HUES64 (cell line): ENCODE results near the gene WDR64.

Experiments
- H3K27ac ChIP-seq: 2 replicates; pipeline ENCODE4 v1.7.0; 2013; ENCODE audit warnings: low read depth, low read length, inconsistent platforms
- H3K27me3 ChIP-seq: 2 replicates; pipeline ENCODE4 v1.6.1; 2013; ENCODE audit warnings: mild to moderate bottlenecking, low read length; ENCODE audit not compliant: insufficient read depth
- H3K36me3 ChIP-seq: 2 replicates; pipeline ENCODE4 v1.6.1; 2013; ENCODE audit warnings: mild to moderate bottlenecking, low read length; ENCODE audit not compliant: insufficient read depth
- H3K4me1 ChIP-seq: 2 replicates; pipeline ENCODE4 v1.6.1; 2013; ENCODE audit warnings: mild to moderate bottlenecking, low read length, moderate library complexity; ENCODE audit not compliant: insufficient read depth
- H3K4me3 ChIP-seq: 2 replicates; pipeline ENCODE4 v1.5.1; 2013; ENCODE audit warnings: mild to moderate bottlenecking, low read length, moderate library complexity
- H3K9ac ChIP-seq: 2 replicates; pipeline ENCODE4 v1.6.1; 2013; ENCODE audit warnings: mild to moderate bottlenecking, low read depth, low read length
- H3K9me3 ChIP-seq: 2 replicates; pipeline ENCODE4 v1.6.1; 2013; ENCODE audit warnings: low read depth, low read length; ENCODE audit not compliant: insufficient read depth
- WGBS: fragments of 150-250, 120-280 bp; methylation state at CpG from one replicate; pipeline ENCODE4 v1.1.7; 2013; ENCODE audit warnings: missing lambda C conversion rate; 5-methylcytosine and 5-hydroxymethylcytosine counted together

The WDR64 gene

DNA sequence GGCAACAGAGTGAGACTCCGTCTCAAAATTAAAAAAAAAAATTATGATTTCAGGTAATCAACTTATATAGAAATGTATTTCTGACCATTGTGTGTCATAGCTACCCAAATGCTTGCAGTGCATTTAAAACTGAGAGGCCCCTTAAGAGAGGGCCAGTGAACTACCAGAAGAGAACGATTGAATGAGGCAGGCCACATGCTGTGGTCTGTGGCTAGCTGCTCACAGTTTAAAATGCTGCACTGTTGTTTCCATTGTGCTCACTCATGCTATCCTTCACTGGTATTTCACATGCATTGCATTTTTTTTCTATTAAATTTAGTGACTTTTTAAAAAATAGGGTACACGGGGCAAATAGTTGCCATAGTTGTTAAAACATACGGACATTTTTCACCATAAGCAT, 37.9 kb upstream of the WDR64 start:
- Histone ChIP-seq H3K27me3 (no peaks in the 10 kb centered on the region), H3K27ac (no peak overlapping the region), H3K9ac (no peak overlapping the region), H3K9me3 (no peaks in the 10 kb centered on the region), H3K36me3 (no peaks in the 10 kb centered on the region), H3K4me1 (no peaks in the 10 kb centered on the region; the same call in 1 of the 2 replicates), H3K4me3 (no peak overlapping the region)
- 86% methylated on average over 3 of the region's 4 CpGs for WGBS

DNA sequence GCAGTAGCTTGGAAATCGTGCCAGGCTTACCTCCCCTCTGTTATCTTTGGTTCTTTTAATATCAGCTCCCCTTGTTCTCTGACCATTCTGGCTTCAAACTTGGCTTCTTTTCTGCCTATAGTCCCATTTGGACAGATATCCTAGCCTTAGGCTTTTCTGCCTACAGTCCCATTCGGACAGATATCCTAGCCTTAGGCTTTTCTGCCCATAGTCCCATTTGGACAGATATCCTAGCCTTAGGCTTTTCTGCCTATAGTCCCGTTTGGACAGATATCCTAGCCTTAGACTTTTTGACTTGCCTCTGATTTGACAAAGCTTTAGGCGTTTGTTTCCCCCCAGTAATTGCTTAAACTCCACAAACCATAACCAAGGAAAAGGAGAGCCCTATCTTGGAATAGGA, 37.5 kb upstream of the WDR64 start:
- Histone ChIP-seq H3K9me3 (no peaks in the 10 kb centered on the region), H3K9ac (no peak overlapping the region), H3K36me3 (no peaks in the 10 kb centered on the region), H3K27me3 (no peaks in the 10 kb centered on the region), H3K4me1 (no peaks in the 10 kb centered on the region; the same call in 1 of the 2 replicates), H3K4me3 (no peak overlapping the region), H3K27ac (no peak overlapping the region)
- WGBS = 80% methylated on average over 4 of the region's 4 CpGs

DNA sequence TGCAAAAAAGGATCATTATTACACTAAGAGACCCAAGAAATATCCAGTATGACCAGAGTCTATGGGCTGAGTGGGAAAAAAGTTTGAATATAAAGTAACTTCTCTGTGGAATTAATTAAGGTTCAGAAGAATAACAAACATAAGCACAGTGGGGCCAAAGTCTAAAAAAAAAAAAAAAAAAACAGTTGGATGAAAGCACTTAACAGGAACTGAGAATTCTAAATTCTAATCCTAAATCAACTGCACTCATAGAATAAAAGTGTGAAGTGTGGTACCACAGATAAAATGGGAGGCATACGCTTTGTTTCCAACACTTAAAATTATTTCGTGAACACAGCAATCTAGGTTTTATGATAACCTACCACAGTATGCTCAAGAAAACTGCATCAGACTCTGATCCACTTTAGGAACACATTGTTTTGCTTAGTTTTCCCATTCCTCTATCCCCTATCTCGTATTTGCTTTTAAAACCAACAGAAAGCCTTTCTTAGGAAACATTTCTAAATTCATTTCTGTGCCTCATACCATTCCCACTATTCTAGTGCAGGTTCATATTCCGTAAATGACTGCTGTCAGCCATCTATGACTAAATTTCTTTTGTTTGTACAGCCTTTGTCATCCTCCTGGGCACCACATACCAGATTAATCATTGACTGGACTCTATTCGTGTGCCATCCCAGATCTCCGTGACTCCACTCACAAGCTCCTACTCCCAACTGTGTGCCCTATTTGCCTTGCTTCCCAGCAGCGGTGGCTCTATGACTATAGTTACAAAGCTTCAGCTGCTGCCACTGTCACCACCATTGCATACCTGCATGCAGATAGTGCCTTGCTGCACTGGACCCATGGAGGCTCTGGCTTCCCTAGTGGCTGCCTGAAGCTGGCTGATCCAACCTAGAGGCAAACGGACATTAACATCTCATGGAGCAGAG, 36.8 kb upstream of the WDR64 start:
- Histone ChIP-seq H3K27ac (no peak overlapping the region), H3K4me3 (no peak overlapping the region), H3K27me3 (no peaks in the 10 kb centered on the region), H3K9me3 (no peaks in the 10 kb centered on the region), H3K9ac (no peak overlapping the region), H3K4me1 (no peaks in the 10 kb centered on the region; the same call in 1 of the 2 replicates), H3K36me3 (no peaks in the 10 kb centered on the region)
- WGBS = 87% methylated on average over 8 of the region's 8 CpGs

DNA sequence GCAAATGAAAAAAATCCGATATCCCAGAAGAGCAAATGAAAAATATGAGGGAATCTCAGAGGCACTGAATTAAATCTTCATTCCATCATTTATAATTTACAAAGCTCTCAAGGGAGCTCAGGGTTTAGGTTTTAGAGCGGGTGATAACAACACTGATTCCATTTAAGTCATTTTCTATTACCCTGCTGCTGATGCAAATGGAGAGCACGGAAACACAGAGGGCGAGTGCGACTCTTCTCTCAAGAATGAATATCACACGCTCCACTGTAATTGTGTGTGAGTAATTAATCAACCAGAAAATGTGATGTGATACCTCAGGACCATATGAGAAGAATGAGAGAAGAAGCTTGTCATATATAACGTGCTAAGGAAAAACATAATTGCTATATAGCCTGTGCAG, 34.7 kb upstream of the WDR64 start:
- 99% methylated on average over 7 of the region's 7 CpGs for WGBS
- no peaks in the 10 kb centered on the region for H3K27me3 ChIP-seq
- no peak overlapping the region for H3K4me3 ChIP-seq
- no peaks in the 10 kb centered on the region for H3K9me3 ChIP-seq
- no peaks in the 10 kb centered on the region for H3K36me3 ChIP-seq
- no peaks in the 10 kb centered on the region; the same call in 1 of the 2 replicates for H3K4me1 ChIP-seq
- H3K9ac ChIP-seq = no peak overlapping the region
- no peak overlapping the region for H3K27ac ChIP-seq

DNA sequence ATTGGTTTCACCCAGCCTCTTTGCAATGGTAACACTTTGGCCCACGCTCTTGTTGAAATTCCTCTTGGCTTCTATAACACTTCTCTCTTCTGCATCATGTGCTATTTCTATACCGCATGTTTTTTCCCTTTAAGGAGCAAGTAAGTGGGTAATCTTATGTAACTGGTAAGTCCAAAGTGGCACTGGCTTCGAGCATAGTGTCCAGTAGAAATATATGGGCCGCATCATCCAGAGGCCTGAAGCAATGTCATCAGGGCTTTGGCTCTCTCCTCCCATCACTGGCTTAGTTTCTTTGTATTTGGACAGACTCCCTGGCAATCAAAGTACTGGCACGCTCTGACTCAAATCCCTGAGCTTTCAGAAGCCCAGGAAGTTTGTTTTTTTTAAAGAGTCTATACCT, 29.4 kb upstream of the WDR64 start:
- Histone ChIP-seq H3K27ac (no peak overlapping the region), H3K4me1 (peaks cover 2% of the 10 kb centered on the region), H3K9me3 (no peaks in the 10 kb centered on the region), H3K36me3 (no peaks in the 10 kb centered on the region), H3K27me3 (no peaks in the 10 kb centered on the region), H3K9ac (no peak overlapping the region), H3K4me3 (no peak overlapping the region)
- 95% methylated on average over 5 of the region's 5 CpGs for WGBS

DNA sequence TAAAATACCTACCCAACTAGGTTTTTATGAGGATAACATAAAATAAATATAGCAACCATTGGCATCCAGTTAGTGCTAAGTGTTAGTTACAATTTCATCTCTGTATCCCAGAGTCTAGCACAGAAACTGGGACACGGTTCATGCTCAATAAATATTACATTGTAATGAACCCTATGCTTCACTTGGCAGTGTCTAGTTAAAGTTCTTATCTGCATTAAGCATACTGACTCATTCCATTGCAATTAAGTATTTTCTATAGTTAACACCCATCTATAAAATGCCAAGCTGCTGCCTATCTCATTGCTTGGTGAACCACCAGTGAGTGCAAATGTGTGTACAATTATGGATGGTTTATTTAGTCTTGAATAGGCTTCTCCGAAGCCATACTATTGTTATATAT, 27.1 kb upstream of the WDR64 start:
- Histone ChIP-seq H3K4me1 (peaks cover 12% of the 10 kb centered on the region), H3K27ac (no peak overlapping the region), H3K36me3 (peaks cover 6% of the 10 kb centered on the region; the same call in 1 of the 2 replicates), H3K9ac (no peak overlapping the region), H3K27me3 (no peaks in the 10 kb centered on the region), H3K4me3 (no peak overlapping the region), H3K9me3 (no peaks in the 10 kb centered on the region)
- 97% methylated on average over 2 of the region's 2 CpGs for WGBS

DNA sequence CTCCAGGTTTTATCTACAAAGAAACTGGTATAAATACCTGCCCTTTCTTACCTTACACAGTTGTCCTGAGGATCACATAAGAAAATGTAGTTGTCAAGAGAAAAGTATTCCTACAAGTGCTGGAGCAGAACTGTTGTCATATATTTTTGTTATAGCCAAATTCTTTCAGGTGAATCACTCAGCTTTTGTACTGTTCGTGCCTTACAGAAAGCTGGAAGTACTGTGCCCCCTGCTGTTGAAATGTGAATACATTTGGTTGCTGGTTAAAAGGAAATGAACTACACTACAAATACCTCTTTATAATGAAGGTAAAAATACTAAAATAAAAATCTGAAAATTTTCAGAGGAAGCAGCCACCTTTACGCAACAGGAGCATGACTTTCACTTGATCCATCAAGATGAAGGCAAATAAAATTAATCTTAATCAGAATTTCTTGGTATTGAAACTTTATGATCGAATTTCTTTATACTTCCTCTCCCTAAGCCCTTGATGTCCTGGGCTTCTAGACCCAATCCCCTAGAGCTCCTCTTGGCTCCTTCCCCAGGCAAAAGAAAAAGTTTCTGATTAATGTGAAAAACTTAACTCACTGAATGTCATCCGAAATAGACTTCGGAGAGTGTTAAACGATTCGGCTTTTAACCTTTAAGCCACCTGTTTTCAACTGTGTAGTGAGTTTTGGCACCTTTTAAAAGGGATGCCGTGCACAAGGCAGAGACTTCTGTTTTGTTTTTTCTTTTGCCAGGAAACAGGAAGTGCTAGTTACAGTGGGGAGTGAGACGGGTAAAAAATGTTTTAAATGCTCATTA, 24.4 kb upstream of the WDR64 start:
- Histone ChIP-seq H3K9me3 (no peaks in the 10 kb centered on the region), H3K4me3 (no peak overlapping the region), H3K4me1 (peaks cover 25% of the 10 kb centered on the region), H3K36me3 (peaks cover 21% of the 10 kb centered on the region), H3K9ac (no peak overlapping the region), H3K27ac (peak overlapping the region; percentile 59; the same call in 1 of the 2 replicates), H3K27me3 (no peaks in the 10 kb centered on the region)
- WGBS = 91% methylated on average over 7 of the region's 9 CpGs

DNA sequence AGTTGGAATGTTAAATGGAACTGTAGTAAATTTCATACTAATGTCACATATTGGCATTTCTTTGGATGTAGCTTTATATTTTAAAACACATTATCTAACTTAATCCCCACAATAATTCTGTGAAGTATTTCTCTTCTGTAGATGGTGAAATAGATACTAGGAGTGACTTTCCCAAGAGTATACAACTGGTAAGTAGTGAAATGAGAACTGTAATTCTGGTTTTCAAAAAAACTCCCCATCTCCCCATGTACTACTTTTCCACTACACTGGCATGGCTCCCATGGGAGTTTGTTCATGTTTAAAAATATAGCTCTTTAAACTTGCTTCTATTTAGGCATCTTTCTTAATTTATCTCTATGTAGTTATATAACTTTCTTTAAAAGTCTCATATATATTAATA, 22.1 kb upstream of the WDR64 start:
- H3K4me3 ChIP-seq = no peak overlapping the region
- H3K9ac ChIP-seq = no peak overlapping the region

DNA sequence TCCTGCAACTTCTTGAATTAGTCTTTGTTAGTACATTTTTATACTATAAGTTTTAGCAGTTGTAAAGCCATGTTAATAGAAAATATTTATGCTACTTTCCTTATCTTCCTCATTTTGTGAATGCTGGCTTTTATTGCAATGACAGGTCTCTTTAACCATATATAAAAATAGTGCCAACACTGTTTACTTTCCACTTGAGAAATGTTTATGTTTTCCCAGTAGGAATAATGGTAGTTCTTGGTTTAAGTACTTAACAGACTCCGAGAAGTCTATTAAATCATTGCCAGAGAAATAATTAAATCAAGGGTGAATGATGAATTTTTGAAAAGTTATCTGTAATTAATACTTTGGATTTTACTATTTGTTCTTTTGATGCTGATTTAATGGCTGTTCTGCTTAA, 21.6 kb upstream of the WDR64 start:
- 95% methylated on average over 1 of the region's 1 CpG for WGBS
- Histone ChIP-seq H3K27ac (no peak overlapping the region), H3K9ac (no peak overlapping the region), H3K36me3 (peaks cover 49% of the 10 kb centered on the region), H3K9me3 (no peaks in the 10 kb centered on the region), H3K4me1 (peaks cover 29% of the 10 kb centered on the region), H3K4me3 (no peak overlapping the region), H3K27me3 (no peaks in the 10 kb centered on the region)

More for the DNA sequence above, 22.1 kb upstream of the WDR64 start:
- peaks cover 29% of the 10 kb centered on the region for H3K4me1 ChIP-seq
- H3K36me3 ChIP-seq = peaks cover 44% of the 10 kb centered on the region
- no peaks in the 10 kb centered on the region for H3K9me3 ChIP-seq
- H3K27ac ChIP-seq = no peak overlapping the region
- no peaks in the 10 kb centered on the region for H3K27me3 ChIP-seq

DNA sequence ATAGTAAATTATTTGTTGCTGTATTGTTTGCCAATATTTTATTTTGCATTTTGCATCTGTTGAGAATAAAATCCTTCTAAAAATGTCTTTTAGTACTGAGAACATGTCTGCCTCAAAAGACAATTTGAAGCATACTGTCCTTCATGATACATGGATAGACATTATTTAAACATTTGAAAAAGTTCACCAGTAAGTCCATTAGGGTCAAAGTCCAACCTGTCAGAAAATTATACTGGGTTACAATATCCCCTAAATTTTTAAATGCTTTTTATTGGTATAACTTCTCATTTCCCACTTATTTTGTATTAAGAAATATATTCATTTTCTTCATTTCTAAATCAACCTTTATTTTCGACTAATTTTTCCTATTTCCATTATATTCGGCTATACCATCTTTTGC, 21.2 kb upstream of the WDR64 start:
- no peak overlapping the region for H3K9ac ChIP-seq
- H3K27ac ChIP-seq = no peak overlapping the region
- WGBS = 100% methylated on average over 2 of the region's 2 CpGs
- H3K4me1 ChIP-seq = peaks cover 29% of the 10 kb centered on the region
- H3K4me3 ChIP-seq = no peak overlapping the region
- H3K9me3 ChIP-seq = no peaks in the 10 kb centered on the region
- no peaks in the 10 kb centered on the region for H3K27me3 ChIP-seq
- peaks cover 53% of the 10 kb centered on the region for H3K36me3 ChIP-seq

DNA sequence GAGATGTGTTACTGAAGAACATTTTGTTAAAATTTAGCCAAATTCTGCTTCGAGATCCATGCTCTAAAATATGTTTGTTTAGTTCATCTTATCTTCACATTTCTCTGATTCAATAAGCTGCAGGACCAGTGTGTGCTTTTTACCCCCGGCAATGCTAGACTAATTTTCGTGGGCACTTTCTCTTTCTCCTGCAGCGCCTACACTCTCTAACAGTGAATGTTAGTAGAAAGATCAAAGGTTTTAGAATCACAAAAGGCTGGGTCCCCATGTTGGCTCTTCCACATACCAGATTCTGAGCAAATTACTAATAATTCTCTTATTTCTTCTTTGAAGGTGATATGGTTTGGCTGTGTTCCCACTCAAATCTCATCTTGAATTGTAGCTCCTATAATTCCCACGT, 20.4 kb upstream of the WDR64 start:
- H3K9ac ChIP-seq = no peak overlapping the region
- no peak overlapping the region for H3K27ac ChIP-seq
- peaks cover 60% of the 10 kb centered on the region for H3K36me3 ChIP-seq
- H3K9me3 ChIP-seq = no peaks in the 10 kb centered on the region
- no peaks in the 10 kb centered on the region for H3K27me3 ChIP-seq
- WGBS = 92% methylated on average over 3 of the region's 5 CpGs
- peaks cover 29% of the 10 kb centered on the region for H3K4me1 ChIP-seq
- H3K4me3 ChIP-seq = no peak overlapping the region
